HG02840 (cell line): ENCODE data around the gene MEI1.
"Not testable (repeated sequence)": the region's sequence is repeated elsewhere in the genome, so short reads cannot be mapped to it uniquely, and the experiment has no call there.

Source experiments
- ATAC-seq: cut with Tn5 transposase; IDR thresholded peaks from one replicate; pipeline ENCODE4 v1.9.1; 2021; ENCODE audit warnings: mild to moderate bottlenecking, moderate library complexity, moderate number of reproducible peaks; ENCODE audit not compliant: unreplicated experiment, low FRiP score

MEI1 gene

GRCh38 chr22:41732096-41732772 lies 32.9 kb downstream of the MEI1 start:
- ATAC-seq = no peak

DNA sequence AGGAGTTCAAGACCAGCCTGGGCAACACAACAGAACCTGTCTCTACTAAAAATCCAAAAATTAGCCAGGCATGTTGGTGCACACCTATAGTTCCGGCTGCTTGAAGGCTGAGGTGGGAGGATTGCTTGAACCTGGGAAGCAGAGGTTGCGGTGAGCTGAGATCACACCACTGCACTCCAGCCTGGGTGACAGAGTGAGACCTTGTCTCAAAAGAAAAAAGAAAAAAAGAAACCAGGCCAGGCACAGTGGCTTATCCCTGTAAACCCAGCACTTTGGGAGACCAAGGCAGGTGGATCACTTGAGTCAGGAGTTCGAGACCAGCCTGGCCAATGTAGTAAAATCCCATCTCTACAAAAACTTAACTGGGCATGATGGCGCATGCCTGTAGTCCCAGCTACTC lies 33.9 kb downstream of the MEI1 start:
- not testable (repeated sequence) for ATAC-seq

GRCh38 chr22:41739576-41739975 lies 40.3 kb downstream of the MEI1 start:
- no peak for ATAC-seq

GRCh38 chr22:41742918-41743317 lies 43.6 kb downstream of the MEI1 start:
- ATAC-seq = no peak

GRCh38 chr22:41745968-41746367 lies 46.7 kb downstream of the MEI1 start:
- no peak for ATAC-seq

DNA sequence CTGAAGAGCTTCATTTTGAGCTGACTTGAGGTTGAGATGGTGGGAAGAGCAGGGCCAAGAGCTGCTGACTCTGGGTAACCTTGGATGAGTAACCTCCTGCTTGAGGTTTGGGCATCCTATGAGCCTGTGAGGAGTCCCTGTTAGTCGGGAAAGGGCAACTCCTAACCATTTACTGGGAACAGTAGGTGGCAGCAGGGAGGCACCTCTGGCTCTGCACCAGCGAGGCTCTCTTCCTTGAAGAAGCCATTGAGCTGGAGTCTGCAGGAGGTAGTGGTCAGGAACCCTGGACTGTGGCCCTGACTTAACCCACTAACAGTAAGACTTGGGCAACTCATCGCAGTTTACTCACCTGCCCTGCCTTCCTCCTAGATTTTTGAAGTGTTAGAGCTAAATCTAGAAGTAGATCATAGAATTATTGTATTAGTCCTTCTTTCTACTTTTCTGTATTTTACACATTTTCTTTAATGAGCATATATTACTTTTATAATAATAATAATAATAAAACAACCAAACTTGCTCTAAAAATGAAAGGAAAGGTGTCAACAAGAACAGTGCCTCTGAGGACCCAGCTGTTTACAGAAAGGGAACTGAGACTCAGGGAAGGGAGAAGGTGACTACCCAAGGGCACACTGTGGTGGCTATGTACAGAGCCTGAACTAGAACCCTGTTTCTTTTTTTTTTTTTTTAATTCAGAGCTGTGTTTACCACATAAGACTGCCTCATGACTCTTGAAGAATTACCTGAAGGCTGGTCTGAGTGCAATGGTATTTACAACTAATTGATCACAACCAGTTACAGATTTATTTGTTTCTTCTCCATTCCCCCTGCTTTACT lies 47.5 kb downstream of the MEI1 start:
- ATAC-seq = no peak

GRCh38 chr22:41752011-41752970 lies 53.0 kb downstream of the MEI1 start:
- no peak for ATAC-seq

- no peak for ATAC-seq
These were observed 54.7 kb downstream of the MEI1 start for GRCh38 chr22:41753984-41754383.

DNA sequence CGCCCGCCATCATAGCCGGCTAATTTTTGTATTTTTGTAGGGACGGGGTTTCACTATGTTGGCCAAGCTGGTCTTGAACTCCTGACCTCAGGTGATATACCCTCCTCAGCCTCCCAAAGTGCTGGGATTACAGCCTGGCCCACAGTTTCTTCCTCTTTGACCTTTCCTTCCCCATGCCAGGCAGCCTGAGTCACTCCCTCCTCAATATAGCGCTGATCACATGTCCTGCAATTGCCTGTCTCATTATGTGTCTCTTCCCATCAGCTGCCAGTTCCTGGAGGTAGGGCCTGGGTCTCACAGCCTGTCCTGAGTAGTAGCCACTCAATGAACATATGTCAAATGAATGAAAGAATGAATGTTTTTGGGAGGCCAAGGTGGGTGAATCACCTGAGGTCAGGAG lies 58.2 kb downstream of the MEI1 start:
- ATAC-seq = no peak

DNA sequence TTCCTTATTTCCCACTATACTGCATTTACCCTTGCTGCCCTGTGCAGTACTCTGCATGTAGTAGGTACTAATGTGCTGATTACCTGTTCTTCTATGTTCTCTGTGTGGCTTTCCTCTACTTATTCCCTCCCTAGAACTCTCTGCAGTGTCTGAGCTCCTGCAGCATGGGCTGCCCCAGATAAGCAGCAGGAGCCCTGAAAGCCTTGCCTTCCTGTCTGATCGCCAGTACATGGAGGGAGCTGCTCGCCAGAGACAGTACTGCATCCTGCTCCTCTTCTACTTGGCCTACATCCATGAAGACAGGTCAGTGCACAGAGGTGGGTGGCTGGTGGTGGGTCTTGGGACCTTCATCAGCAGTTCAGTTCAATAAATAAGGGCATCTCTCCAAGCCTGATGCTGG lies 58.9 kb downstream of the MEI1 start:
- ATAC-seq = no peak

- ATAC-seq = no peak
These were observed 63.9 kb downstream of the MEI1 start for GRCh38 chr22:41762980-41763779.

DNA sequence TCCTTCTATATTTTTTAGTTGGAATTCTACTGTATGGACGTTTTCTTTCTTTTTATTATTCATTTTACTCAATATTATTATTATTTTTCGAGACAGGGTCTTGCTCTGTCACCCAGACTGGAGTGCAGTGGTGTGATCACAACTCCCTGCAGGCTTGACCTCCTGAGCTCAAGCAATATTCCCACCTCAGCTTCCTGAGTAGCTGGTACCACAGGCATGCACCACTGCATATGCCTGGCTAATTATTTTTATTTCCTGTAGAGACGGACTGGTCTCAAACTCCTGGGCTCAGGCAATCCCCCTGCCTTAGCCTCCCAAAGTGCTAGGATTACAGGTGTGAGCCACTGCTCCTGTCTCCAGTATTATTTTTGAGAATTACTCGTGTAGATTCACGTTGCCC lies 67.2 kb downstream of the MEI1 start:
- no peak for ATAC-seq

GRCh38 chr22:41768430-41768829 lies 69.1 kb downstream of the MEI1 start:
- no peak for ATAC-seq

DNA sequence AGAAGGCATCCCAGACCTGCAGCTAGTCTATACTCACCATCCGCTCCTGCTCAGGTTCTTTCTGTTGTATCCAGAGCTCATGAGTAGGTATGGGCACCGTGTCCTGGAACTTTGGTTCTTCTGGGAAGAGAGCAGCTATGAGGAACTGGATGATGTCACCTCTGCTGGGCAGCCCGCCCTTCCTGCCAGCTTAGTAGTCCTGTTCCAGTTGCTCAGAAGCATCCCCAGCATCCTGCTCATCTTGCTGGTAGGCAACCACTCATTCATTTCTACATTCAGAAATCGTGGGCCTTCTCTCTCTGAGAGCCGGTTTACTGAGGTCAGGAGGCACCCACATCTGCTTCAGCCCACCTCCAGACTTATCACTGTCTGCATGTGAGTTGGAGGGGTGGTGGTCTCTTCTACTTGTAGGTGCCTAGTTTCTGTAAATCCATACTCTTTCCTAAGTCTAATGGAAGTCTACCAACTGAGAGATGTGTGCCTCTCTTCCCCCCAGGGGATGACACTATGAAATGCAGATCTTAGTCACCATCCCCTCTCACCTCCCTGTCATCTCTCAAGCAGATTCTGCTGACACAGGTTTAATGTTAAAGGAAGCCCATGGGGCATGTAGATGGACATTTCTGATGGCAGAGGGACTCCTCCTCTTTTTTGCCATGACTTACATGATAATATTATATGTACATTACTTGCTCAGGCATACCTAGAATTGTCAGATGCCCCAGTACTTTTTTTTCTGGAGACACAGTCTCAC lies 71.6 kb downstream of the MEI1 start:
- ATAC-seq = no peak

- no peak for ATAC-seq
These were observed 72.9 kb downstream of the MEI1 start for GRCh38 chr22:41772198-41772597.

GRCh38 chr22:41772645-41773044 lies 73.3 kb downstream of the MEI1 start:
- no peak for ATAC-seq

DNA sequence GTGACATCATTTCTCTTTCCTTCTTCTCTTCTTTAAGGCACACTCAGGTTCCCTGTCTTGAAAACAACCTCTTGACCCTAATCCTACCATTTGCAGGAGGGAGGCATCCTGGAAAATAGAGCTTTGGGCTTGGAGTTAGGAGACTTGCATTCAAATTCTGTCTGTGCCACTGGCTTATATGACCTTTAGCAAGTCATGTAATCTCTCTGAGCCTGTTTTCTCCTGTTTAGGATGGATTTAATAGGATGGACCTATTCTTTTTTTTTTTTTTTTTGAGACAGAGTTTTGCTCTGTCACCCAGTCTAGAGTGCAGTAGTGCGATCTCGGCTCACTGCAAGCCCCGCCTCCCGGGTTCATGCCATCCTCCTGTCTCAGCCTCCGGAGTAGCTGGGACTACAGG lies 76.0 kb downstream of the MEI1 start:
- no peak for ATAC-seq

GRCh38 chr22:41775976-41776375 lies 76.7 kb downstream of the MEI1 start:
- ATAC-seq = no peak

DNA sequence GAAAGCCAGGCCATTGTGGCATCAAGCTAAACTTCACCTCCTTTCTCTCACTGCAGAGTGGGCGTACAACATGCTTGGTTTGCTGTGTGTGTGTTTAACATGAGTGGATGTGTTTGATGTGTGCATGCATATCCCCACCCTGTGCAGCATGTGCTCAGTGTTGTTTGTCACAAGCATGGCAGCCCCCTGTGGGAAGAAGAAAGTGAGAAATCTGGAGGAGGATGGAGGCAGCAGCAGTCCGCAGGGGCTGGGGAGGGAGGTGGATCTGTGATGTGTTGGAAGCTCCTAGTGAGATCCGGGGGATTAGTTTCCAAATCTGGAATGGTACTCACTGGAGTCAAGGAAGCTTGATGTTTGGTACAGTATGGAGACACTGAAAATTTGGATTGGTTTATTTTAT lies 77.1 kb downstream of the MEI1 start:
- ATAC-seq = no peak
